KG1 (cell line): ENCODE data around the gene LAMA3.

Experiments used
- DNase-seq: peaks from one replicate; lab custom pipeline; 2025; lab: John Stamatoyannopoulos, UW

Gene LAMA3

GRCh38 chr18:23852236-23853045 is 163.2 kb downstream of the LAMA3 start:
- no peak for DNase-seq

- DNase-seq: no peak
Observed at GRCh38 chr18:23853448-23854195, 164.4 kb downstream of the LAMA3 start.

- DNase-seq: no peak
Observed at GRCh38 chr18:23855721-23856120, 166.5 kb downstream of the LAMA3 start.

DNA sequence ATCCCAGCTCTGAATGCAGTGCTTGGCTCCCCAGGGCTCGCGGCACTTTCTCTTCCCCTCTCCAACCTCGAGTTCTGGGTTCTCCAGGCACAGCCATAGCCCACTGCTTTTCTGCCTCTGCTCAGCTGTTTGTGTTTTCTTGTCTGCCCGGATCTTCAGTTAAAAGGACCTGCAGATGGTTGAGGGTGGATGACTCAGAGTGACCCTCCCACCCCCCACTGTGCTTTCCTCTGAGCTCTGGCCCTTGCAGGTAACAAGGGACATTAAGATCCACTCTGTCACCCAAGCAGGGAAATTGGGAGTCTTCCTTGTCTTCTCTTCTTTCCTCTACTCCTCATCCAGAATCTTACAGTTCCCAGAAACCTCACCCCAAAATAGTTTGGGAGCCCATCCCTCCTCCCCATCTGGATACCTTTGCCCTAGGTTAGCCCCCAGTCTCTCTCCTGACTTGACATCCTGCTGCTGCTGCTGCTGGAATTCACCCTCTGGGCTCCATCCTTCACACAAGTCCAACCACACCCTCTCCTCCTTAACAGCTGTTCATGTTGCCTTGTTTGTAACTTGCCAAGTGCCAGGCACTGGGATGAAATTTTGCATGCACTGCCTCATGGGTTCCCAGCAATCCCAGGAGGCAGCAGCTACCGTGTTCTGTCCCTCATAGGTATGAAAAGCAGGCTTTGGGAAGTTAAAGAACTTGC is 167.4 kb downstream of the LAMA3 start:
- no peak for DNase-seq

- DNase-seq: no peak
Observed at GRCh38 chr18:23857164-23857552, 167.9 kb downstream of the LAMA3 start.

- DNase-seq: no peak
Observed at GRCh38 chr18:23857756-23858155, 168.5 kb downstream of the LAMA3 start.

GRCh38 chr18:23859466-23860336 is 170.4 kb downstream of the LAMA3 start:
- DNase-seq: no peak

GRCh38 chr18:23861326-23861725 is 172.1 kb downstream of the LAMA3 start:
- DNase-seq: no peak

GRCh38 chr18:23861805-23862470 is 172.7 kb downstream of the LAMA3 start:
- DNase-seq: peak; percentile 38

GRCh38 chr18:23864624-23865023 is 175.4 kb downstream of the LAMA3 start:
- no peak for DNase-seq

DNA sequence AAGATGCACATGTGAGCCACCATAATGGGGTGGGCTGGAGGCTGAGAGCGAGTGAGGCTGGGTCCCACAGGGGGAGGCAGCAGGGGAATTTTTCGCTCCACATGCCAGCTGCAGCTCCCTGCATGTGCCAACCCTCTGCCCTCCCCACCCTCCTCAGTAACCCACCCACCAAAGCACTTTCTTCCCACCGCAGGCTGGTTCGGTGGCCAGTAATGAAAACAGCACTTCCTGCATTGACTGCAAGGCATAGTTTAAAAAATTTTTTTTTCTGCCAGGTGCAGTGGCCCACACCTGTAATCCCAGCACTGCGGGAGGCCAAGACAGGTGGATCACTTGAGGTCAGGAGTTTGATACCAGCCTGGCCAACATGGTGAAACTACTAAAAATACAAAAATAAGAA is 177.8 kb downstream of the LAMA3 start:
- DNase-seq: no peak

- DNase-seq: no peak
Observed at GRCh38 chr18:23868136-23868785, 179.0 kb downstream of the LAMA3 start.

- DNase-seq: no peak
Observed at GRCh38 chr18:23870676-23871380, 181.6 kb downstream of the LAMA3 start.

DNA sequence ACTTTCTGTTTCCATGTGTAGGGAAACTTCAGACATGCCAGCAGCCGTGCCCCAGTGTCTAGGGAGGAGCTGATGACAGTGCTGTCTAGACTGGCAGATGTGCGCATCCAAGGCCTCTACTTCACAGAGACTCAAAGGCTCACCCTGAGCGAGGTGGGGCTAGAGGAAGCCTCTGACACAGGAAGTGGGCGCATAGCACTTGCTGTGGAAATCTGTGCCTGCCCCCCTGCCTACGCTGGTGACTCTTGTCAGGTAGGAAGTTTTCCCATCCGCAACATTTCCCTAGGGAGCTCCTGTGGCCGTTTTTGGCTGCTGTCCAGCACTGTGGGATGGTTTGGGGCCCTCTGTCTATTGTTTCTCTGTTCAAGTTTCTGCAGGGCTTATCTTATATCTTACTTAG is 182.2 kb downstream of the LAMA3 start:
- no peak for DNase-seq

- no peak for DNase-seq
Observed at GRCh38 chr18:23872701-23873550, 183.7 kb downstream of the LAMA3 start.

- no peak for DNase-seq
Observed at GRCh38 chr18:23875966-23876895, 187.0 kb downstream of the LAMA3 start.

- no peak for DNase-seq
Observed at GRCh38 chr18:23876921-23877320, 187.7 kb downstream of the LAMA3 start.

- DNase-seq: no peak
Observed at GRCh38 chr18:23877371-23877770, 188.1 kb downstream of the LAMA3 start.
